Natural killer cell treated with Interleukin-12 subunit alpha and Interleukin-12 subunit beta and Interleukin-15 and Interleukin-18, amount 100 ng/mL, for 72 hours (primary cell): ENCODE data around the gene PHLDA3. TPM values are rescaled to one million over a fixed set of nuclear protein-coding genes. Genes with fewer than 3 reads are reported as not detected.

Experiments
- ATAC-seq, 2 donors: fragments of 150-1000 bp; cut with Tn5 transposase in 1 of 2; sonication (Bioruptor Pico), chemical (Tn5 transposase) in 1 of 2; 2 replicates each; pipeline ENCODE4 v1.10.0; 2021
- DNase-seq: peaks from one replicate; pipeline ENCODE4 v3.0.0; 2022; ENCODE audit warnings: low spot score
- H3K27ac Mint-ChIP-seq, 2 donors: 1 replicate in 1 of 2; 2 replicates in 1 of 2; pipeline ENCODE4 v1.8.0; 2022; ENCODE audit warnings: mixed read lengths in 2 of 2, mild to moderate bottlenecking in 1 of 2, moderate library complexity in 1 of 2
- H3K27me3 Mint-ChIP-seq, 2 donors: 1 replicate in 1 of 2; 2 replicates in 1 of 2; pipeline ENCODE4 v1.8.0; 2022; ENCODE audit warnings: mixed read lengths in 2 of 2
- H3K36me3 Mint-ChIP-seq: one replicate; pipeline ENCODE4 v1.8.0; 2022; ENCODE audit warnings: mixed read lengths
- H3K4me1 Mint-ChIP-seq, 2 donors: 1 replicate in 1 of 2; 2 replicates in 1 of 2; pipeline ENCODE4 v1.8.0; 2022; ENCODE audit warnings: low read depth in 2 of 2, mixed read lengths in 2 of 2, mild to moderate bottlenecking in 1 of 2
- H3K4me3 Mint-ChIP-seq: one replicate; pipeline ENCODE4 v1.8.0; 2022; ENCODE audit warnings: mixed read lengths
- H3K9me3 Mint-ChIP-seq: 2 replicates; pipeline ENCODE4 v1.8.0; 2022; ENCODE audit warnings: mixed read lengths
- total RNA-seq, 2 donors: library from RNA; stranded (reverse); gene quantifications; one replicate each; pipeline ENCODE4 v1.2.3, GENCODE V29; 2022

PHLDA3 gene
- total RNA-seq, 2 donors from 2014 or later: 2.7 to 3.3 TPM

DNA sequence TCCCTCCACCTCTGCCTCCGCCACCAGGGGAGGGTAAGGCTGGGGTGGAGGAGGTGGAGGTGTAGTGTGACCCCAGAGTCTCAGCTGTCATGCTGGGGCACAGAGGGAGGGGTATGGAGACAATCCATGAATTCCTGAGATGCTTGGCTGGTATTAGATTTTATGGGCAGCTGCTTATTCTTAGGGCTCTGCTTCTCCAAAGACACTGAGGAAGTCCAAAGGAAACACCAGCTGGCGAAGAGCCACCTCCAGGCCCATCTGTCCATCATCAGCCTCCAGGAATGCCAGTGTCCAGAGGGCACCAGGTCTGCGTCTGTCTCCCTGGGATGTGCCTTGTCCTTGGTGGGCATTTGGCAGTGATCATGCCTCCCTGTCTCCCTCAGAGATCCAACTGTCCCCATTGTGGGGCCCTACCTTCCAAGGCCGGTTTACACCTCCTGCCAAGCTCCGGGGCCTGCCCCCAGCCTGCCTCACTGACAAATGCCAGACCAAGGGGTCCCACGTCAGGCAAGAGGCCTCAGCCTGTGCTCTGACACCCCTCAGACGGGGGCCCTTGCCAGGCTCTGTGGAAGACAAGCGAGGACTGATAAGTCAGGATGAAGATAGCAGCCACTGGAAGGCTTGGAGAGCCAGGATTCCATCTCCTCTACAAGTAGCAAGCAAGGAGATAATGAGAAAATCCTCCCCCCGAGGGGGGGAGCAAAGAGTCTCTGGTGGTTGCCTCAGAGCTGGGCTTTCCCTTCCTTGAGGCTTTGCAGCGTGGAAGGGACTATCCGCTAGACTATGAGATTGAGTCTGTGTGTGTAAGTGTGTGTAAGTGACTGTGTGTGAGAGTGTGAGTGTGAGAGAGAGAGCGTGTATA, 49.0 kb downstream of the PHLDA3 start:
- Mint-ChIP-seq H3K27ac (no peak overlapping the region), H3K27me3 (peaks cover 10 to 14% of the 10 kb centered on the region in 2 donors), H3K4me1 (no peaks in the 10 kb centered on the region), H3K36me3 (no peaks in the 10 kb centered on the region), H3K4me3 (no peak overlapping the region), H3K9me3 (no peaks in the 10 kb centered on the region)
- DNase-seq: no peak
- no peak for ATAC-seq

DNA sequence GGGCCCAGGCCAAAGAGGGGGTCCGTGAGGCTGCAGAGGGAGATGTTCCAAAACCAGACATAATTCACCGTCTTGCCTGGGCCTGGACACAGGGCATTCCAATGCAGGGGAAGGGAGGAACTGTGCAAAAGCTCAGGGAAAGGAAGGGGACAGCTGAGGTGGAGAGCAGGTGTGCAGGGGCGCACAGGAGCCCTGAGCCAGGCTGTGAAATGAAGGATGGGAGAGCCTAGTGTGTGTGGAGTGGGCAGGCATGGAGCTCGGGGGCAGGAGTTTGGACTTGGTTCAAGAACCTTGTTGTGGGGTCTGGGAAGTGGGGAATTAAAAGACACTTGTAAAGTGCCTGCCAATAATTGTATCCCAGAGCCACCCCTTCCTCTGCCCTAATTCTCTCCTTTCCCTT, 49.7 kb downstream of the PHLDA3 start:
- no peak for ATAC-seq
- DNase-seq: no peak
- H3K4me1 Mint-ChIP-seq: no peaks in the 10 kb centered on the region
- no peak overlapping the region for H3K4me3 Mint-ChIP-seq
- H3K27me3 Mint-ChIP-seq: peaks cover 10 to 18% of the 10 kb centered on the region in 2 donors
- H3K36me3 Mint-ChIP-seq: no peaks in the 10 kb centered on the region
- H3K9me3 Mint-ChIP-seq: no peaks in the 10 kb centered on the region
- H3K27ac Mint-ChIP-seq: no peak overlapping the region

GRCh38 chr1:201418461-201418860, 50.5 kb downstream of the PHLDA3 start:
- Mint-ChIP-seq H3K27ac (no peak overlapping the region), H3K36me3 (no peaks in the 10 kb centered on the region), H3K27me3 (peaks cover 10 to 18% of the 10 kb centered on the region in 2 donors), H3K4me1 (no peaks in the 10 kb centered on the region), H3K4me3 (no peak overlapping the region), H3K9me3 (no peaks in the 10 kb centered on the region)
- ATAC-seq (no peak), DNase-seq (no peak)

Other genes with a start within 250 kb of the PHLDA3 start
- not detected for gene PKP1, start 185.7 kb downstream of the PHLDA3 start, total RNA-seq
- gene TNNT2, start 91.5 kb downstream of the PHLDA3 start, total RNA-seq: not detected
- not detected for gene LAD1, start 69.9 kb downstream of the PHLDA3 start, total RNA-seq
- gene TNNI1, start 47.5 kb downstream of the PHLDA3 start, total RNA-seq: not detected
- gene CSRP1, start 37.9 kb upstream of the PHLDA3 start, total RNA-seq: 10 to 100 TPM; 41.6 to 57.8 TPM
- 1 to 10 TPM in 1 of 2 donors, under 1 TPM in 1; 0.21 to 1.2 TPM for gene NAV1, start 69.9 kb upstream of the PHLDA3 start, total RNA-seq